K562 (cell line): ENCODE measurements around the gene ANKRD31. TPM values are rescaled to one million over a fixed set of nuclear protein-coding genes. Genes with fewer than 3 reads are reported as not detected.

Experiments
- ATAC-seq: fragments of 200-7000 bp; cut with Tn5 transposase; 3 replicates; pipeline ENCODE4 v1.9.1; 2020; ENCODE audit warnings: moderate library complexity
- BruUV-seq: library from RNA; stranded (reverse); fragments of 400-500 nt; replicated peaks from 2 replicates; lab custom pipeline; 2021; lab: Mats Ljungman, UMichigan
- CTCF ChIA-PET: fragments of 300-600 bp; formaldehyde crosslinking; extraction: SDS; loops from one replicate; lab custom pipeline; 2021; ENCODE audit warnings: low intra/inter-chr PET ratio; lab: Yijun Ruan, JAX
- POLR2A ChIA-PET: fragments of 300-600, 350-650 bp; sonication (Branson Sonifier 250); formaldehyde crosslinking; extraction: SDS; loops from one replicate; lab custom pipeline; 2021; ENCODE audit warnings: antibody characterized with exemption, inconsistent platforms; lab: Yijun Ruan, JAX
- DNase-seq, 4 experiments: peaks; one replicate each; pipeline versions ENCODE4 v3.0.0 to v3.0.0-alpha.2; 2011 to 2018; ENCODE audit warnings: low spot score in 3 of 4, mixed read lengths in 3 of 4; ENCODE audit errors: extremely low read depth in 1 of 4
- FAIRE-seq: peaks from 2 replicates; lab custom pipeline; 2011; peaks lifted over from hg19 to GRCh38; lab: Jason Lieb, UNC
- H2AFZ ChIP-seq: 2 replicates; pipeline ENCODE4 v1.6.0; 2011; ENCODE audit warnings: low read depth, low read length, control low read depth, inconsistent platforms
- H3K27ac ChIP-seq: fragments of 200-600 bp; 3 replicates; pipeline ENCODE4 v1.8.0; 2011; ENCODE audit warnings: low read depth, mild to moderate bottlenecking, control low read depth, inconsistent platforms, low read length, moderate library complexity, mixed read lengths; ENCODE audit errors: extremely low read depth
- H3K27me3 ChIP-seq, 2 experiments: fragments of 300-600 bp in 1 of 2; 2 replicates in 1 of 2; 3 replicates in 1 of 2; pipeline versions ENCODE4 v1.6.0 to v1.8.0; 2011; ENCODE audit warnings: inconsistent platforms in 2 of 2, low read length in 2 of 2, mild to moderate bottlenecking in 1 of 2, mixed read lengths in 1 of 2, moderate library complexity in 1 of 2; ENCODE audit not compliant: control insufficient read depth in 2 of 2, insufficient read depth in 2 of 2
- H3K36me3 ChIP-seq: fragments of 300-600 bp; 3 replicates; pipeline ENCODE4 v1.8.0; 2011; ENCODE audit warnings: mild to moderate bottlenecking, low read length, inconsistent platforms; ENCODE audit not compliant: control insufficient read depth, insufficient read depth
- H3K4me1 ChIP-seq, 2 experiments: fragments of 200-600 bp in 1 of 2; replicated peaks in 1 of 2; 2 replicates in 1 of 2; 3 replicates in 1 of 2; pipeline versions ENCODE4 v1.5.1 to v1.8.0; 2011; ENCODE audit warnings: inconsistent platforms in 2 of 2, low read length in 2 of 2, mild to moderate bottlenecking in 1 of 2, mixed read lengths in 1 of 2, moderate library complexity in 1 of 2; ENCODE audit not compliant: control insufficient read depth in 2 of 2, insufficient read depth in 2 of 2
- H3K4me2 ChIP-seq: 2 replicates; pipeline ENCODE4 v1.6.1; 2011; ENCODE audit warnings: low read length, control low read depth, inconsistent platforms, mixed read lengths; ENCODE audit not compliant: insufficient read depth
- H3K4me3 ChIP-seq: fragments of 200-600 bp; sonication (generic), shearing (Covaris generic); 2 replicates; pipeline ENCODE4 v1.5.1; 2016; ENCODE audit warnings: control low read depth, inconsistent platforms
- H3K79me2 ChIP-seq: fragments of 200-600 bp; 3 replicates; pipeline ENCODE4 v1.8.0; 2011; ENCODE audit warnings: low read length, inconsistent platforms; ENCODE audit not compliant: control insufficient read depth, insufficient read depth
- H3K9ac ChIP-seq, 2 experiments: 2 replicates each; pipeline versions ENCODE4 v1.6.0 to v1.6.1; 2011; ENCODE audit warnings: low read depth in 2 of 2, low read length in 2 of 2, control low read depth in 1 of 2, inconsistent platforms in 1 of 2, mild to moderate bottlenecking in 1 of 2, mixed read lengths in 1 of 2; ENCODE audit not compliant: insufficient read depth in 1 of 2
- H3K9me1 ChIP-seq: one replicate; pipeline ENCODE4 v1.6.0; 2011; ENCODE audit warnings: inconsistent platforms, mild to moderate bottlenecking, low read length, moderate library complexity; ENCODE audit not compliant: control insufficient read depth, insufficient read depth
- H3K9me3 ChIP-seq: replicated peaks from 2 replicates; pipeline ENCODE4 v1.5.1; 2011; ENCODE audit warnings: low read depth, low read length, inconsistent platforms; ENCODE audit not compliant: control insufficient read depth, insufficient read depth
- H4K20me1 ChIP-seq: replicated peaks from 2 replicates; pipeline ENCODE4 v1.6.1; 2011; ENCODE audit warnings: low read length, inconsistent platforms, mixed read lengths; ENCODE audit not compliant: control insufficient read depth, insufficient read depth
- EGR1 ChIP-seq: fragments of 450-650 bp; conservative IDR thresholded peaks from 2 replicates; pipeline ENCODE4 v1.6.1; 2017; ENCODE audit warnings: mild to moderate bottlenecking
- FOXM1 ChIP-seq, 2 experiments: fragments of 450-650 bp in 1 of 2; sonication (generic) in 1 of 2; formaldehyde crosslinking in 1 of 2; IDR thresholded peaks; 2 replicates each; pipeline versions ENCODE4 v1.6.1 to v1.9.0; 2017 to 2022; ENCODE audit warnings: low read depth in 2 of 2, mild to moderate bottlenecking in 2 of 2, missing genetic modification reagents in 1 of 2, moderate library complexity in 1 of 2
- KLF16 ChIP-seq: IDR thresholded peaks from 2 replicates; pipeline ENCODE4 v1.6.1; 2016; ENCODE audit warnings: antibody characterized with exemption
- NR3C1 ChIP-seq: sonication (generic); formaldehyde crosslinking; IDR thresholded peaks from 2 replicates; pipeline ENCODE4 v1.8.1; 2022; ENCODE audit warnings: missing genetic modification reagents
- NR4A1 ChIP-seq, 2 experiments: fragments of 250-450 bp in 1 of 2; fragments of 450-650 bp in 1 of 2; sonication (Bioruptor Pico) in 1 of 2; IDR thresholded peaks; 2 replicates each; pipeline versions ENCODE4 v1.4.0 to v1.6.1; 2016 to 2020; ENCODE audit warnings: mild to moderate bottlenecking in 2 of 2, missing compliant biosample characterization in 1 of 2, missing genetic modification characterization in 1 of 2, moderate library complexity in 1 of 2
- PTBP1 ChIP-seq: fragments of 200-400 bp; formaldehyde crosslinking; IDR thresholded peaks from 2 replicates; pipeline ENCODE4 v1.6.1; 2017; ENCODE audit warnings: low read depth, low read length
- RB1 ChIP-seq: fragments of 450-650 bp; IDR thresholded peaks from 2 replicates; pipeline ENCODE4 v1.6.1; 2017; ENCODE audit warnings: low read depth, mild to moderate bottlenecking
- RFX1 ChIP-seq: fragments of 450-650 bp; IDR thresholded peaks from 2 replicates; pipeline ENCODE4 v1.6.1; 2016; ENCODE audit warnings: mild to moderate bottlenecking, moderate library complexity
- SIN3A ChIP-seq, 2 experiments: fragments of 150-350 bp in 1 of 2; IDR thresholded peaks; 2 replicates each; pipeline ENCODE4 v1.6.1; 2011 to 2016; ENCODE audit warnings: borderline replicate concordance in 2 of 2, low read depth in 2 of 2, low read length in 2 of 2, mild to moderate bottlenecking in 2 of 2, moderate library complexity in 2 of 2; ENCODE audit not compliant: control insufficient read depth in 1 of 2
- TEAD2 ChIP-seq: fragments of 450-650 bp; IDR thresholded peaks from 2 replicates; pipeline ENCODE4 v1.6.1; 2016; ENCODE audit warnings: missing genetic modification characterization, control low read depth, missing compliant biosample characterization
- WHSC1 ChIP-seq: IDR thresholded peaks from one replicate; pipeline ENCODE4 v1.6.1; 2012; ENCODE audit warnings: low read length, control low read depth, inconsistent platforms
- ZNF140 ChIP-seq: fragments of 250-450 bp; sonication (Bioruptor Pico); IDR thresholded peaks from 2 replicates; pipeline ENCODE4 v1.8.0; 2021; ENCODE audit warnings: moderate library complexity, mild to moderate bottlenecking, inconsistent platforms
- WGBS: fragments of 100-300 bp; shearing (Covaris generic); methylation state at CpG from one replicate; pipeline ENCODE4 v1.1.6; 2016; ENCODE audit warnings: low coverage, mixed read lengths; ENCODE audit not compliant: insufficient coverage; ENCODE audit errors: missing lambda C conversion rate; 5-methylcytosine and 5-hydroxymethylcytosine counted together
- in situ Hi-C: fragments of 300-500 bp; cut with MboI; formaldehyde crosslinking; loops from 4 replicates; pipeline ENCODE4 v1.15.0; 2018; ENCODE audit warnings: inconsistent platforms, mixed read lengths
- intact Hi-C: fragments of 100-400 bp; cut with micrococcal nuclease; formaldehyde crosslinking; loops from 2 replicates; pipeline ENCODE4 v1.14.2; 2022
- polyA plus RNA-seq, 8 experiments: library from polyadenylated mRNA; depleted of rRNA in 4 of 8; stranded (reverse) in 5 of 8; unstranded in 3 of 8; fragments of >200 nt; fragmentation: Nextera tagmentation in 2 of 8; fragmentation: Illumina TruSeq in 1 of 8; extraction: Ambion mirVana in 2 of 8; extraction: Trizol in 1 of 8; gene quantifications; 2 replicates each; pipeline versions ENCODE4 v1.2.1 to v1.2.3, GENCODE V29; 2011 to 2014; ENCODE audit warnings: inconsistent platforms in 1 of 8, missing spikeins in 1 of 8
- total RNA-seq, 7 experiments: library from RNA; depleted of rRNA in 6 of 7; stranded (reverse); fragments of >200 nt in 6 of 7; fragmentation: Illumina TruSeq in 2 of 7; extraction: Trizol in 2 of 7; gene quantifications; 2 replicates each; pipeline versions ENCODE4 v1.2.1 to v1.2.3, GENCODE V29; 2011 to 2021; ENCODE audit warnings: low replicate concordance in 1 of 7
- TF ChIP-seq, protein P1 (sequence below), 2 experiments: fragments of 250-450 bp in 1 of 2; fragments of 450-650 bp in 1 of 2; sonication (Bioruptor Pico) in 1 of 2; IDR thresholded peaks; 2 replicates each; pipeline versions ENCODE4 v1.6.1 to v1.8.0; 2016 to 2021; ENCODE audit warnings: mild to moderate bottlenecking in 2 of 2, moderate library complexity in 2 of 2, missing compliant biosample characterization in 1 of 2, missing genetic modification characterization in 1 of 2
- TF ChIP-seq, protein P2 (sequence below): conservative IDR thresholded peaks from 2 replicates; pipeline ENCODE4 v1.6.1; 2011; ENCODE audit warnings: low read depth, mild to moderate bottlenecking, low read length; ENCODE audit not compliant: control insufficient read depth

Gene ANKRD31
- total and polyA plus RNA-seq, 9 of the 15 experiments (the other 6 are each of a cell fraction or from before 2014, with no cell fraction given): under 0.01 to 0.11 (median 0.05) TPM; not detected in 1

GRCh38 chr5:75091597-75091996, 145.1 kb downstream of the ANKRD31 start (continued):
- no peak for TF ChIP-seq WHSC1

GRCh38 chr5:75089662-75090061, 147.0 kb downstream of the ANKRD31 start:
- WGBS: 0% methylated on average over 1 of the region's 1 CpG
- Histone ChIP-seq H3K36me3 (no peaks in the 10 kb centered on the region), H3K9me3 (no peaks in the 10 kb centered on the region), H3K79me2 (no peaks in the 10 kb centered on the region), H4K20me1 (no peaks in the 10 kb centered on the region), H3K4me1 (no peaks in the 10 kb centered on the region), H3K27ac (no peak overlapping the region), H3K27me3 (peaks cover 0 to 6% of the 10 kb centered on the region in 2 experiments; a peak in 1 of 5 replicates), H3K4me3 (no peak overlapping the region), H2AFZ (no peak overlapping the region), H3K9ac (no peak overlapping the region), H3K4me2 (no peak overlapping the region), H3K9me1 (no peaks in the 10 kb centered on the region)
- intact Hi-C loops: no loop called here
- ATAC-seq (no peak), DNase-seq (no peak), FAIRE-seq (no peak)
- BruUV-seq: no TSS peak
- ChIA-PET CTCF (no interaction called here), POLR2A (no interaction called here)
- in situ Hi-C loops: no loop called here
- TF ChIP-seq KLF16 (no peak), RFX1 (no peak), RB1 (no peak), ZNF140 (CRISPR knock-in tag) (no peak), PTBP1 (no peak), EGR1 (no peak), SIN3A (IDR thresholded peaks at IDR 0.05; ENCODE audit: borderline replicate concordance in 2 of 2, control insufficient read depth in 1 of 2, low read depth in 2 of 2, low read length in 2 of 2) (no peak), NR3C1 (CRISPR knock-in tag) (no peak), FOXM1 (IDR thresholded peaks at IDR 0.05; ENCODE audit: low read depth) (no peak), FOXM1 (CRISPR knock-in tag; IDR thresholded peaks at IDR 0.05; ENCODE audit: low read depth) (no peak), NR4A1 (CRISPR knock-in tag; IDR thresholded peaks at IDR 0.05) (no peak), NR4A1 (tag; IDR thresholded peaks at IDR 0.05) (no peak), TEAD2 (tag) (no peak)
- TF ChIP-seq, protein P1, sequence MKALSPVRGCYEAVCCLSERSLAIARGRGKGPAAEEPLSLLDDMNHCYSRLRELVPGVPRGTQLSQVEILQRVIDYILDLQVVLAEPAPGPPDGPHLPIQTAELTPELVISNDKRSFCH (CRISPR knock-in tag; IDR thresholded peaks at IDR 0.05): no peak
- TF ChIP-seq, protein P1 (tag; IDR thresholded peaks at IDR 0.05): no peak
- TF ChIP-seq, protein P2, sequence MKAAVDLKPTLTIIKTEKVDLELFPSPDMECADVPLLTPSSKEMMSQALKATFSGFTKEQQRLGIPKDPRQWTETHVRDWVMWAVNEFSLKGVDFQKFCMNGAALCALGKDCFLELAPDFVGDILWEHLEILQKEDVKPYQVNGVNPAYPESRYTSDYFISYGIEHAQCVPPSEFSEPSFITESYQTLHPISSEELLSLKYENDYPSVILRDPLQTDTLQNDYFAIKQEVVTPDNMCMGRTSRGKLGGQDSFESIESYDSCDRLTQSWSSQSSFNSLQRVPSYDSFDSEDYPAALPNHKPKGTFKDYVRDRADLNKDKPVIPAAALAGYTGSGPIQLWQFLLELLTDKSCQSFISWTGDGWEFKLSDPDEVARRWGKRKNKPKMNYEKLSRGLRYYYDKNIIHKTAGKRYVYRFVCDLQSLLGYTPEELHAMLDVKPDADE: no peak
